Body of pancreas (tissue), 4 donors: ENCODE results near the gene PPP1R9A.

Source experiments
- POLR2A ChIP-seq, 3 donors: fragments of 450-650 bp; IDR thresholded peaks; one replicate each; pipeline ENCODE4 v1.6.1; 2016; ENCODE audit warnings: antibody characterized with exemption in 3 of 3, mild to moderate bottlenecking in 2 of 3
- TF ChIP-seq, protein P1 (sequence below), 7 experiments: fragments of 450-650 bp in 4 of 7; fragments of 200-600 bp in 3 of 7; sonication (generic) in 3 of 7; IDR thresholded peaks; one replicate each; pipeline ENCODE4 v1.5.1; 2016 to 2019; ENCODE audit warnings: antibody characterized with exemption in 7 of 7

- TF ChIP-seq, protein P1, sequence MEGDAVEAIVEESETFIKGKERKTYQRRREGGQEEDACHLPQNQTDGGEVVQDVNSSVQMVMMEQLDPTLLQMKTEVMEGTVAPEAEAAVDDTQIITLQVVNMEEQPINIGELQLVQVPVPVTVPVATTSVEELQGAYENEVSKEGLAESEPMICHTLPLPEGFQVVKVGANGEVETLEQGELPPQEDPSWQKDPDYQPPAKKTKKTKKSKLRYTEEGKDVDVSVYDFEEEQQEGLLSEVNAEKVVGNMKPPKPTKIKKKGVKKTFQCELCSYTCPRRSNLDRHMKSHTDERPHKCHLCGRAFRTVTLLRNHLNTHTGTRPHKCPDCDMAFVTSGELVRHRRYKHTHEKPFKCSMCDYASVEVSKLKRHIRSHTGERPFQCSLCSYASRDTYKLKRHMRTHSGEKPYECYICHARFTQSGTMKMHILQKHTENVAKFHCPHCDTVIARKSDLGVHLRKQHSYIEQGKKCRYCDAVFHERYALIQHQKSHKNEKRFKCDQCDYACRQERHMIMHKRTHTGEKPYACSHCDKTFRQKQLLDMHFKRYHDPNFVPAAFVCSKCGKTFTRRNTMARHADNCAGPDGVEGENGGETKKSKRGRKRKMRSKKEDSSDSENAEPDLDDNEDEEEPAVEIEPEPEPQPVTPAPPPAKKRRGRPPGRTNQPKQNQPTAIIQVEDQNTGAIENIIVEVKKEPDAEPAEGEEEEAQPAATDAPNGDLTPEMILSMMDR (IDR thresholded peaks at IDR 0.05): no peak
- TF ChIP-seq POLR2A (IDR thresholded peaks at IDR 0.05): no peak
Observed at GRCh38 chr7:95242266-95242665, 334.9 kb downstream of the PPP1R9A start.
